SK-N-SH (cell line): ENCODE measurements around the gene DGCR8. TPM values are rescaled to one million over a fixed set of nuclear protein-coding genes. Genes with fewer than 3 reads are reported as not detected.

Experiments
- CTCF ChIA-PET: fragments of 300-600, 350-600 bp; formaldehyde crosslinking; extraction: SDS; loops from one replicate; lab custom pipeline; 2021; lab: Yijun Ruan, JAX
- POLR2A ChIA-PET: fragments of 350-600 bp; sonication (Branson Sonifier 250); formaldehyde crosslinking; extraction: SDS; loops from one replicate; lab custom pipeline; 2020; ENCODE audit warnings: antibody characterized with exemption, inconsistent platforms; lab: Yijun Ruan, JAX
- DNase-seq: peaks from one replicate; pipeline ENCODE4 v3.0.0; 2012
- H2AFZ ChIP-seq: fragments of 200-600 bp; sonication (generic); 2 replicates; pipeline ENCODE4 v1.8.1; 2016; ENCODE audit warnings: antibody characterized with exemption, mild to moderate bottlenecking, low read depth
- H3F3A ChIP-seq: fragments of 200-600 bp; sonication (generic); replicated peaks from 2 replicates; pipeline ENCODE3; 2016; ENCODE audit warnings: antibody characterized with exemption, mild to moderate bottlenecking; ENCODE audit not compliant: insufficient read depth
- H3K27ac ChIP-seq, 2 experiments: fragments of 200-500 bp in 1 of 2; fragments of 200-600 bp in 1 of 2; sonication (Bioruptor generic) in 1 of 2; sonication (generic), shearing (Covaris generic) in 1 of 2; 2 replicates each; pipeline versions ENCODE4 v1.5.1 to v1.6.1; 2014 to 2016; ENCODE audit warnings: low read depth in 2 of 2, inconsistent platforms in 1 of 2, low read length in 1 of 2, mild to moderate bottlenecking in 1 of 2, mixed read lengths in 1 of 2
- H3K27me3 ChIP-seq: fragments of 200-600 bp; sonication (generic), shearing (Covaris generic); 2 replicates; pipeline ENCODE4 v1.6.1; 2016; ENCODE audit warnings: mixed run types; ENCODE audit not compliant: insufficient read depth
- H3K36me3 ChIP-seq, 2 experiments: fragments of 200-500 bp in 1 of 2; fragments of 200-600 bp in 1 of 2; sonication (Bioruptor generic) in 1 of 2; sonication (generic) in 1 of 2; replicated peaks in 1 of 2; 2 replicates each; pipeline versions ENCODE3 to v1.5.1; 2014 to 2016; ENCODE audit warnings: low read length in 1 of 2, mild to moderate bottlenecking in 1 of 2; ENCODE audit not compliant: insufficient read depth in 2 of 2, control insufficient read depth in 1 of 2
- H3K4me1 ChIP-seq, 2 experiments: fragments of 200-500 bp in 1 of 2; fragments of 200-600 bp in 1 of 2; sonication (Bioruptor generic) in 1 of 2; sonication (generic), shearing (Covaris generic) in 1 of 2; 2 replicates each; pipeline versions ENCODE4 v1.5.1 to v1.6.1; 2014 to 2016; ENCODE audit warnings: low read depth in 1 of 2, low read length in 1 of 2, mixed run types in 1 of 2; ENCODE audit not compliant: insufficient read depth in 2 of 2, control insufficient read depth in 1 of 2
- H3K4me2 ChIP-seq: fragments of 200-600 bp; sonication (generic), shearing (Covaris generic); 2 replicates; pipeline ENCODE4 v1.6.1; 2017; ENCODE audit warnings: mixed run types
- H3K4me3 ChIP-seq, 2 experiments: fragments of 200-500 bp in 1 of 2; fragments of 200-600 bp in 1 of 2; sonication (Bioruptor generic) in 1 of 2; sonication (generic), shearing (Covaris generic) in 1 of 2; 2 replicates each; pipeline versions ENCODE4 v1.5.1 to v1.8.1; 2014 to 2016; ENCODE audit warnings: low read depth in 2 of 2, inconsistent platforms in 1 of 2, low read length in 1 of 2, mild to moderate bottlenecking in 1 of 2, mixed read lengths in 1 of 2, moderate library complexity in 1 of 2
- H3K79me2 ChIP-seq: fragments of 200-600 bp; sonication (generic); 2 replicates; pipeline ENCODE4 v1.8.1; 2017; ENCODE audit warnings: mild to moderate bottlenecking; ENCODE audit not compliant: insufficient read depth
- H3K9ac ChIP-seq: fragments of 200-600 bp; sonication (generic); 2 replicates; pipeline ENCODE4 v1.6.1; 2017; ENCODE audit warnings: mixed run types
- H3K9me2 ChIP-seq: fragments of 200-600 bp; sonication (generic); 2 replicates; pipeline ENCODE4 v1.6.1; 2017; ENCODE audit warnings: mixed run types
- H3K9me3 ChIP-seq: fragments of 200-600 bp; sonication (generic); 2 replicates; pipeline ENCODE4 v1.6.1; 2017; ENCODE audit warnings: mixed run types, mild to moderate bottlenecking, moderate library complexity
- H4K20me1 ChIP-seq: fragments of 200-600 bp; sonication (generic); 2 replicates; pipeline ENCODE4 v1.6.1; 2017; ENCODE audit warnings: mild to moderate bottlenecking, mixed run types; ENCODE audit not compliant: insufficient read depth
- CHD2 ChIP-seq: fragments of 150-350 bp; IDR thresholded peaks from 2 replicates; pipeline ENCODE4 v1.6.1; 2018; ENCODE audit warnings: low read length; ENCODE audit not compliant: partially characterized antibody
- EZH2phosphoT487 ChIP-seq: fragments of 200-600 bp; sonication (generic); IDR thresholded peaks from 2 replicates; pipeline ENCODE4 v1.6.1; 2017; ENCODE audit warnings: low read depth, mixed run types, mild to moderate bottlenecking, antibody characterized with exemption, moderate library complexity, borderline replicate concordance
- GABPA ChIP-seq: IDR thresholded peaks from 2 replicates; pipeline ENCODE4 v1.4.0; 2012; ENCODE audit warnings: low read depth, mild to moderate bottlenecking
- MXI1 ChIP-seq: IDR thresholded peaks from 2 replicates; pipeline ENCODE4 v1.6.1; 2012; ENCODE audit warnings: mild to moderate bottlenecking, low read depth, low read length, improper control_type of control experiment
- NRF1 ChIP-seq: IDR thresholded peaks from 2 replicates; pipeline ENCODE4 v1.6.1; 2012; ENCODE audit warnings: low read depth, mild to moderate bottlenecking, low read length
- RCOR1 ChIP-seq: fragments of 150-350 bp; IDR thresholded peaks from 2 replicates; pipeline ENCODE4 v1.6.1; 2017; ENCODE audit warnings: antibody characterized with exemption, low read length
- RXRA ChIP-seq: IDR thresholded peaks from 2 replicates; pipeline ENCODE4 v1.4.0; 2012; ENCODE audit warnings: low read depth, mild to moderate bottlenecking, borderline replicate concordance
- TAF1 ChIP-seq: IDR thresholded peaks from 2 replicates; pipeline ENCODE4 v1.6.1; 2012; ENCODE audit warnings: low read depth, mild to moderate bottlenecking, low read length, moderate library complexity, borderline replicate concordance
- WGBS: methylation state at CpG from one replicate; pipeline ENCODE4 v1.1.6; 2017; ENCODE audit warnings: low lambda C conversion rate; 5-methylcytosine and 5-hydroxymethylcytosine counted together
- polyA plus RNA-seq, 3 experiments: library from polyadenylated mRNA; depleted of rRNA; stranded (reverse); fragments of >200 nt; gene quantifications; 2 replicates each; pipeline ENCODE4 v1.2.3, GENCODE V29; 2012
- TF ChIP-seq, protein P1 (sequence below): fragments of 150-350 bp; IDR thresholded peaks from 2 replicates; pipeline ENCODE4 v1.6.1; 2016; ENCODE audit warnings: mild to moderate bottlenecking, low read depth, low read length
- TF ChIP-seq, protein P2 (sequence below): IDR thresholded peaks from 2 replicates; pipeline ENCODE4 v1.4.0; 2012; ENCODE audit warnings: low read depth, borderline replicate concordance
- TF ChIP-seq, protein P3 (sequence below): IDR thresholded peaks from 2 replicates; pipeline ENCODE4 v1.6.1; 2012; ENCODE audit warnings: mild to moderate bottlenecking, low read depth, low read length, moderate library complexity

DGCR8 gene
- polyA plus RNA-seq, 1 of the 3 experiments (the other 2 are of a cell fraction), result 26.5 TPM

DNA sequence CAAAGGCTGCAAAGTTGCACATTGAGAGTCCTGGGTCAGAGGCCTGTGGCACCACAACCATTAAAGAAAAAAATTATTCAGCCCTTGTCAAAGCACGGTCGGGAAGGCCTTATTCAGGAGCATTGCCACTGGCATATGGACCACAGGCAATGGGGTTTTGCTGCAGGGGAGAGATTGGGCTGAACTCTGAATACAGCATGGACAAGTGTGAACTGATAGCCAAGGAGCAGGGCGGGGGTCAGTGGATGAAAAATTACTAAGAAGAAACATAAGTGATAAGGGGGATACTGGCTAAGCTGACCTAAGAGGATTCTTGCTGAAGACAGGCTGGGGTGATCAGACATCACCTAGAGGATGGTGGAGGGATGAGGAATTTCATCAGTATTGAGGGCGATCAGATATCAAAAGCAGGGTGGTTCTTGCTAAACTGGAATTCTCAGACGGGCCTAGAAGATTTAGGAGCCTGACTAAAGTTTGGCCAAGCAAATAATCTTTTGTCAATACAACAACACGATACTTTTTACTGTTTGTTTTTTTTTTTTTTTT lies 3.3 kb upstream of the DGCR8 start:
- WGBS, result 65% methylated on average over 6 of the region's 6 CpGs
- H3K4me1 ChIP-seq, result peaks cover 0 to 10% of the 10 kb centered on the region in 2 experiments; a peak in 1 of 4 replicates
- POLR2A ChIA-PET, result no interaction called here
- no peaks in the 10 kb centered on the region for H3K27me3 ChIP-seq
- no peak overlapping the region for H3K9ac ChIP-seq
- no peaks in the 10 kb centered on the region for H3K36me3 ChIP-seq
- peaks cover 15% of the 10 kb centered on the region for H3K79me2 ChIP-seq
- H3K27ac ChIP-seq, result no peak overlapping the region
- peaks cover 9% of the 10 kb centered on the region for H3F3A ChIP-seq
- peaks cover 4% of the 10 kb centered on the region; the same call in 1 of the 2 replicates for H4K20me1 ChIP-seq
- no peaks in the 10 kb centered on the region for H3K9me3 ChIP-seq
- DNase-seq, result no peak
- no peak overlapping the region for H3K4me2 ChIP-seq
- H2AFZ ChIP-seq, result no peak overlapping the region
- TF ChIP-seq EZH2phosphoT487, result no peak
- TF ChIP-seq, protein P1, sequence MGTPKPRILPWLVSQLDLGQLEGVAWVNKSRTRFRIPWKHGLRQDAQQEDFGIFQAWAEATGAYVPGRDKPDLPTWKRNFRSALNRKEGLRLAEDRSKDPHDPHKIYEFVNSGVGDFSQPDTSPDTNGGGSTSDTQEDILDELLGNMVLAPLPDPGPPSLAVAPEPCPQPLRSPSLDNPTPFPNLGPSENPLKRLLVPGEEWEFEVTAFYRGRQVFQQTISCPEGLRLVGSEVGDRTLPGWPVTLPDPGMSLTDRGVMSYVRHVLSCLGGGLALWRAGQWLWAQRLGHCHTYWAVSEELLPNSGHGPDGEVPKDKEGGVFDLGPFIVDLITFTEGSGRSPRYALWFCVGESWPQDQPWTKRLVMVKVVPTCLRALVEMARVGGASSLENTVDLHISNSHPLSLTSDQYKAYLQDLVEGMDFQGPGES, result no peak
- TF ChIP-seq GABPA, result no peak
- TF ChIP-seq MXI1, result no peak
- no peak for TF ChIP-seq RXRA
- no peak for TF ChIP-seq RCOR1
- TF ChIP-seq, protein P2, sequence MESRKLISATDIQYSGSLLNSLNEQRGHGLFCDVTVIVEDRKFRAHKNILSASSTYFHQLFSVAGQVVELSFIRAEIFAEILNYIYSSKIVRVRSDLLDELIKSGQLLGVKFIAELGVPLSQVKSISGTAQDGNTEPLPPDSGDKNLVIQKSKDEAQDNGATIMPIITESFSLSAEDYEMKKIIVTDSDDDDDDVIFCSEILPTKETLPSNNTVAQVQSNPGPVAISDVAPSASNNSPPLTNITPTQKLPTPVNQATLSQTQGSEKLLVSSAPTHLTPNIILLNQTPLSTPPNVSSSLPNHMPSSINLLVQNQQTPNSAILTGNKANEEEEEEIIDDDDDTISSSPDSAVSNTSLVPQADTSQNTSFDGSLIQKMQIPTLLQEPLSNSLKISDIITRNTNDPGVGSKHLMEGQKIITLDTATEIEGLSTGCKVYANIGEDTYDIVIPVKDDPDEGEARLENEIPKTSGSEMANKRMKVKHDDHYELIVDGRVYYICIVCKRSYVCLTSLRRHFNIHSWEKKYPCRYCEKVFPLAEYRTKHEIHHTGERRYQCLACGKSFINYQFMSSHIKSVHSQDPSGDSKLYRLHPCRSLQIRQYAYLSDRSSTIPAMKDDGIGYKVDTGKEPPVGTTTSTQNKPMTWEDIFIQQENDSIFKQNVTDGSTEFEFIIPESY, result no peak
- TF ChIP-seq NRF1, result no peak
- TF ChIP-seq CHD2, result no peak
- TF ChIP-seq TAF1, result no peak
- TF ChIP-seq, protein P3, sequence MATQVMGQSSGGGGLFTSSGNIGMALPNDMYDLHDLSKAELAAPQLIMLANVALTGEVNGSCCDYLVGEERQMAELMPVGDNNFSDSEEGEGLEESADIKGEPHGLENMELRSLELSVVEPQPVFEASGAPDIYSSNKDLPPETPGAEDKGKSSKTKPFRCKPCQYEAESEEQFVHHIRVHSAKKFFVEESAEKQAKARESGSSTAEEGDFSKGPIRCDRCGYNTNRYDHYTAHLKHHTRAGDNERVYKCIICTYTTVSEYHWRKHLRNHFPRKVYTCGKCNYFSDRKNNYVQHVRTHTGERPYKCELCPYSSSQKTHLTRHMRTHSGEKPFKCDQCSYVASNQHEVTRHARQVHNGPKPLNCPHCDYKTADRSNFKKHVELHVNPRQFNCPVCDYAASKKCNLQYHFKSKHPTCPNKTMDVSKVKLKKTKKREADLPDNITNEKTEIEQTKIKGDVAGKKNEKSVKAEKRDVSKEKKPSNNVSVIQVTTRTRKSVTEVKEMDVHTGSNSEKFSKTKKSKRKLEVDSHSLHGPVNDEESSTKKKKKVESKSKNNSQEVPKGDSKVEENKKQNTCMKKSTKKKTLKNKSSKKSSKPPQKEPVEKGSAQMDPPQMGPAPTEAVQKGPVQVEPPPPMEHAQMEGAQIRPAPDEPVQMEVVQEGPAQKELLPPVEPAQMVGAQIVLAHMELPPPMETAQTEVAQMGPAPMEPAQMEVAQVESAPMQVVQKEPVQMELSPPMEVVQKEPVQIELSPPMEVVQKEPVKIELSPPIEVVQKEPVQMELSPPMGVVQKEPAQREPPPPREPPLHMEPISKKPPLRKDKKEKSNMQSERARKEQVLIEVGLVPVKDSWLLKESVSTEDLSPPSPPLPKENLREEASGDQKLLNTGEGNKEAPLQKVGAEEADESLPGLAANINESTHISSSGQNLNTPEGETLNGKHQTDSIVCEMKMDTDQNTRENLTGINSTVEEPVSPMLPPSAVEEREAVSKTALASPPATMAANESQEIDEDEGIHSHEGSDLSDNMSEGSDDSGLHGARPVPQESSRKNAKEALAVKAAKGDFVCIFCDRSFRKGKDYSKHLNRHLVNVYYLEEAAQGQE, result no peak
- no peak overlapping the region for H3K4me3 ChIP-seq
- CTCF ChIA-PET, result no interaction called here
- no peaks in the 10 kb centered on the region for H3K9me2 ChIP-seq
